ENCODE data around the gene SPG21.

GRCh38 chr15:64934023-64934422, 55.7 kb downstream of the SPG21 start:
- TF ChIP-seq CTCF (IDR thresholded peaks at IDR 0.05; ENCODE audit: borderline replicate concordance, extremely low read depth, low read length, poor library complexity, severe bottlenecking) (no peak), EZH2 (IDR thresholded peaks at IDR 0.05; ENCODE audit: borderline replicate concordance, low read depth, low read length, severe bottlenecking) (no peak)

All from DND-41 (cell line).